GM19438 (cell line): ENCODE data around the gene TRABD2B.

Experiments
- ATAC-seq: cut with Tn5 transposase; IDR thresholded peaks from one replicate; pipeline ENCODE4 v1.9.1; 2021; ENCODE audit warnings: low read depth; ENCODE audit not compliant: unreplicated experiment

Gene TRABD2B

GRCh38 chr1:47938520-47938919 lies 58.7 kb downstream of the TRABD2B start:
- ATAC-seq: no peak

- ATAC-seq: no peak
These were observed 59.5 kb downstream of the TRABD2B start for GRCh38 chr1:47937586-47938254.

- no peak for ATAC-seq
These were observed 60.2 kb downstream of the TRABD2B start for GRCh38 chr1:47936916-47937551.

GRCh38 chr1:47935856-47936255 lies 61.3 kb downstream of the TRABD2B start:
- ATAC-seq: no peak

GRCh38 chr1:47935163-47935562 lies 62.0 kb downstream of the TRABD2B start:
- ATAC-seq: no peak

- ATAC-seq: no peak
These were observed 62.9 kb downstream of the TRABD2B start for GRCh38 chr1:47934243-47934805.

GRCh38 chr1:47932743-47933142 lies 64.4 kb downstream of the TRABD2B start:
- no peak for ATAC-seq

- ATAC-seq: no peak
These were observed 65.8 kb downstream of the TRABD2B start for GRCh38 chr1:47931395-47931794.

GRCh38 chr1:47930210-47930840 lies 66.9 kb downstream of the TRABD2B start:
- no peak for ATAC-seq

GRCh38 chr1:47927165-47927564 lies 70.0 kb downstream of the TRABD2B start:
- no peak for ATAC-seq

GRCh38 chr1:47926461-47926999 lies 70.7 kb downstream of the TRABD2B start:
- no peak for ATAC-seq

GRCh38 chr1:47924270-47925048 lies 72.7 kb downstream of the TRABD2B start:
- ATAC-seq: no peak

GRCh38 chr1:47921935-47922415 lies 75.2 kb downstream of the TRABD2B start:
- no peak for ATAC-seq

GRCh38 chr1:47919113-47919833 lies 77.9 kb downstream of the TRABD2B start:
- no peak for ATAC-seq

- ATAC-seq: no peak
These were observed 78.8 kb downstream of the TRABD2B start for GRCh38 chr1:47918257-47918867.

- no peak for ATAC-seq
These were observed 79.5 kb downstream of the TRABD2B start for GRCh38 chr1:47917687-47918086.

- ATAC-seq: no peak
These were observed 81.4 kb downstream of the TRABD2B start for GRCh38 chr1:47915677-47916353.

GRCh38 chr1:47914952-47915676 lies 82.1 kb downstream of the TRABD2B start:
- no peak for ATAC-seq
